ENCODE measurements around the gene LRRFIP1. TPM values are rescaled to one million over a fixed set of nuclear protein-coding genes. Genes with fewer than 3 reads are reported as not detected.
A peak's percentile ranks its signal among the peaks of the same experiment; 100 is the strongest.

LRRFIP1 gene
- total and polyA plus RNA-seq, 2 of the 13 experiments (the other 11 are each of a cell fraction or from before 2014, with no cell fraction given) = 15.9 to 40.5 TPM

DNA sequence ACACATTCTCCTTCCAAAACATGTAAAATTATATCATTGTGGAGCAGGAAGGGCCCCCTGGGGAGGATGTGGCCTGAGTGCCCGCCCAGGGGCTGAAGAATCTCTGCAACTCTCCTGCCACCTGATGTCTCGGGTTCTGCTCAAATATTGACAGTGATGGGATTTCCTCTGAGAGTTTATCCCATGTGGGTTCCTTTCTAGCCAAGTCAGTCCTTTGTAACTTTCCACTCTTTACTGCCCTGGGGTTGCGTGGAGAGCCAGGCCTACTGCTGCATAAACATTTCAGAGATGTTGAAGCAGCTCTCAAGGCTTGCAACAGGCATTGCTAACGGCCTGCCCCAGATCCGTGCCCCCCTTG is 32.9 kb upstream of the LRRFIP1 start (continued):
- TF ChIP-seq ARID2 (CRISPR knock-in tag; IDR thresholded peaks at IDR 0.05; ENCODE audit: borderline replicate concordance) (peak; percentile 80; the same call in 1 of the 2 replicates), SOX5 (CRISPR knock-in tag; IDR thresholded peaks at IDR 0.05; ENCODE audit: borderline replicate concordance) (peak; percentile 71; the same call in 1 of the 2 replicates), SALL2 (CRISPR knock-in tag; IDR thresholded peaks at IDR 0.05) (0 out of 2 replicates have a peak, but pooled peaks have one; percentile 10), MED8 (CRISPR knock-in tag; IDR thresholded peaks at IDR 0.05; ENCODE audit: insufficient replicate concordance) (peak; percentile 72), PRMT3 (CRISPR knock-in tag; IDR thresholded peaks at IDR 0.05; ENCODE audit: borderline replicate concordance, low read depth) (peak; percentile 24; the same call in 1 of the 2 replicates), KDM2A (CRISPR knock-in tag; IDR thresholded peaks at IDR 0.05; ENCODE audit: borderline replicate concordance, low read depth) (peak; percentile 51; the same call in 1 of the 2 replicates), SOX13 (IDR thresholded peaks at IDR 0.05) (no peak), SOX13 (CRISPR knock-in tag; conservative IDR thresholded peaks at IDR 0.05 in 1 of 2, IDR thresholded peaks at IDR 0.05 in 1 of 2) (peak in 1 of 2 experiments; percentile 81; a peak in 2 of 4 replicates)
- TF ChIP-seq, protein P1, sequence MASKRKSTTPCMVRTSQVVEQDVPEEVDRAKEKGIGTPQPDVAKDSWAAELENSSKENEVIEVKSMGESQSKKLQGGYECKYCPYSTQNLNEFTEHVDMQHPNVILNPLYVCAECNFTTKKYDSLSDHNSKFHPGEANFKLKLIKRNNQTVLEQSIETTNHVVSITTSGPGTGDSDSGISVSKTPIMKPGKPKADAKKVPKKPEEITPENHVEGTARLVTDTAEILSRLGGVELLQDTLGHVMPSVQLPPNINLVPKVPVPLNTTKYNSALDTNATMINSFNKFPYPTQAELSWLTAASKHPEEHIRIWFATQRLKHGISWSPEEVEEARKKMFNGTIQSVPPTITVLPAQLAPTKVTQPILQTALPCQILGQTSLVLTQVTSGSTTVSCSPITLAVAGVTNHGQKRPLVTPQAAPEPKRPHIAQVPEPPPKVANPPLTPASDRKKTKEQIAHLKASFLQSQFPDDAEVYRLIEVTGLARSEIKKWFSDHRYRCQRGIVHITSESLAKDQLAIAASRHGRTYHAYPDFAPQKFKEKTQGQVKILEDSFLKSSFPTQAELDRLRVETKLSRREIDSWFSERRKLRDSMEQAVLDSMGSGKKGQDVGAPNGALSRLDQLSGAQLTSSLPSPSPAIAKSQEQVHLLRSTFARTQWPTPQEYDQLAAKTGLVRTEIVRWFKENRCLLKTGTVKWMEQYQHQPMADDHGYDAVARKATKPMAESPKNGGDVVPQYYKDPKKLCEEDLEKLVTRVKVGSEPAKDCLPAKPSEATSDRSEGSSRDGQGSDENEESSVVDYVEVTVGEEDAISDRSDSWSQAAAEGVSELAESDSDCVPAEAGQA (IDR thresholded peaks at IDR 0.05; ENCODE audit: low read depth) = no peak
- TF ChIP-seq, protein P1 (CRISPR knock-in tag; IDR thresholded peaks at IDR 0.05; ENCODE audit: borderline replicate concordance) = no peak
- TF ChIP-seq, protein P2, sequence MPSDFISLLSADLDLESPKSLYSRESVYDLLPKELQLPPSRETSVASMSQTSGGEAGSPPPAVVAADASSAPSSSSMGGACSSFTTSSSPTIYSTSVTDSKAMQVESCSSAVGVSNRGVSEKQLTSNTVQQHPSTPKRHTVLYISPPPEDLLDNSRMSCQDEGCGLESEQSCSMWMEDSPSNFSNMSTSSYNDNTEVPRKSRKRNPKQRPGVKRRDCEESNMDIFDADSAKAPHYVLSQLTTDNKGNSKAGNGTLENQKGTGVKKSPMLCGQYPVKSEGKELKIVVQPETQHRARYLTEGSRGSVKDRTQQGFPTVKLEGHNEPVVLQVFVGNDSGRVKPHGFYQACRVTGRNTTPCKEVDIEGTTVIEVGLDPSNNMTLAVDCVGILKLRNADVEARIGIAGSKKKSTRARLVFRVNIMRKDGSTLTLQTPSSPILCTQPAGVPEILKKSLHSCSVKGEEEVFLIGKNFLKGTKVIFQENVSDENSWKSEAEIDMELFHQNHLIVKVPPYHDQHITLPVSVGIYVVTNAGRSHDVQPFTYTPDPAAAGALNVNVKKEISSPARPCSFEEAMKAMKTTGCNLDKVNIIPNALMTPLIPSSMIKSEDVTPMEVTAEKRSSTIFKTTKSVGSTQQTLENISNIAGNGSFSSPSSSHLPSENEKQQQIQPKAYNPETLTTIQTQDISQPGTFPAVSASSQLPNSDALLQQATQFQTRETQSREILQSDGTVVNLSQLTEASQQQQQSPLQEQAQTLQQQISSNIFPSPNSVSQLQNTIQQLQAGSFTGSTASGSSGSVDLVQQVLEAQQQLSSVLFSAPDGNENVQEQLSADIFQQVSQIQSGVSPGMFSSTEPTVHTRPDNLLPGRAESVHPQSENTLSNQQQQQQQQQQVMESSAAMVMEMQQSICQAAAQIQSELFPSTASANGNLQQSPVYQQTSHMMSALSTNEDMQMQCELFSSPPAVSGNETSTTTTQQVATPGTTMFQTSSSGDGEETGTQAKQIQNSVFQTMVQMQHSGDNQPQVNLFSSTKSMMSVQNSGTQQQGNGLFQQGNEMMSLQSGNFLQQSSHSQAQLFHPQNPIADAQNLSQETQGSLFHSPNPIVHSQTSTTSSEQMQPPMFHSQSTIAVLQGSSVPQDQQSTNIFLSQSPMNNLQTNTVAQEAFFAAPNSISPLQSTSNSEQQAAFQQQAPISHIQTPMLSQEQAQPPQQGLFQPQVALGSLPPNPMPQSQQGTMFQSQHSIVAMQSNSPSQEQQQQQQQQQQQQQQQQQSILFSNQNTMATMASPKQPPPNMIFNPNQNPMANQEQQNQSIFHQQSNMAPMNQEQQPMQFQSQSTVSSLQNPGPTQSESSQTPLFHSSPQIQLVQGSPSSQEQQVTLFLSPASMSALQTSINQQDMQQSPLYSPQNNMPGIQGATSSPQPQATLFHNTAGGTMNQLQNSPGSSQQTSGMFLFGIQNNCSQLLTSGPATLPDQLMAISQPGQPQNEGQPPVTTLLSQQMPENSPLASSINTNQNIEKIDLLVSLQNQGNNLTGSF (CRISPR knock-in tag; IDR thresholded peaks at IDR 0.05) = peak; percentile 79; the same call in 1 of the 2 replicates
- TF ChIP-seq, protein P3, sequence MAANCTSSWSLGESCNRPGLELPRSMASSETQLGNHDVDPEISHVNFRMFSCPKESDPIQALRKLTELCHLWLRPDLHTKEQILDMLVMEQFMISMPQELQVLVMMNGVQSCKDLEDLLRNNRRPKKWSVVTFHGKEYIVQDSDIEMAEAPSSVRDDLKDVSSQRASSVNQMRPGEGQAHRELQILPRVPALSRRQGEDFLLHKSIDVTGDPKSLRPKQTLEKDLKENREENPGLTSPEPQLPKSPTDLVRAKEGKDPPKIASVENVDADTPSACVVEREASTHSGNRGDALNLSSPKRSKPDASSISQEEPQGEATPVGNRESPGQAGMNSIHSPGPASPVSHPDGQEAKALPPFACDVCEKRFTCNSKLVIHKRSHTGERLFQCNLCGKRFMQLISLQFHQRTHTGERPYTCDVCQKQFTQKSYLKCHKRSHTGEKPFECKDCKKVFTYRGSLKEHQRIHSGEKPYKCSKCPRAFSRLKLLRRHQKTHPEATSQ (CRISPR knock-in tag; IDR thresholded peaks at IDR 0.05; ENCODE audit: borderline replicate concordance) = 0 out of 2 replicates have a peak, but pooled peaks have one; percentile 17
- TF ChIP-seq, protein P4, sequence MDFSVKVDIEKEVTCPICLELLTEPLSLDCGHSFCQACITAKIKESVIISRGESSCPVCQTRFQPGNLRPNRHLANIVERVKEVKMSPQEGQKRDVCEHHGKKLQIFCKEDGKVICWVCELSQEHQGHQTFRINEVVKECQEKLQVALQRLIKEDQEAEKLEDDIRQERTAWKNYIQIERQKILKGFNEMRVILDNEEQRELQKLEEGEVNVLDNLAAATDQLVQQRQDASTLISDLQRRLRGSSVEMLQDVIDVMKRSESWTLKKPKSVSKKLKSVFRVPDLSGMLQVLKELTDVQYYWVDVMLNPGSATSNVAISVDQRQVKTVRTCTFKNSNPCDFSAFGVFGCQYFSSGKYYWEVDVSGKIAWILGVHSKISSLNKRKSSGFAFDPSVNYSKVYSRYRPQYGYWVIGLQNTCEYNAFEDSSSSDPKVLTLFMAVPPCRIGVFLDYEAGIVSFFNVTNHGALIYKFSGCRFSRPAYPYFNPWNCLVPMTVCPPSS (IDR thresholded peaks at IDR 0.05) = no peak
- TF ChIP-seq, protein P5, sequence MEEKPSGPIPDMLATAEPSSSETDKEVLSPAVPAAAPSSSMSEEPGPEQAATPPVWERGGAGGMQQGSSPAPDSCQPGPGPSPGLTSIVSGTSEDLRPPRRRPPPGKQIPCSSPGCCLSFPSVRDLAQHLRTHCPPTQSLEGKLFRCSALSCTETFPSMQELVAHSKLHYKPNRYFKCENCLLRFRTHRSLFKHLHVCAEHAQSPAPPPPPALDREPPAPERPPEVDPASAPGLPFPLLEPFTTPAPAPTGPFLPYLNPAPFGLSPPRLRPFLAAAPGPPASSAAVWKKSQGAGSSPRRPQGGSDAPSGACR (CRISPR knock-in tag; IDR thresholded peaks at IDR 0.05) = no peak

Measured in HepG2 (cell line).